Measurements from ENCODE around the gene MCF2L.

DNA sequence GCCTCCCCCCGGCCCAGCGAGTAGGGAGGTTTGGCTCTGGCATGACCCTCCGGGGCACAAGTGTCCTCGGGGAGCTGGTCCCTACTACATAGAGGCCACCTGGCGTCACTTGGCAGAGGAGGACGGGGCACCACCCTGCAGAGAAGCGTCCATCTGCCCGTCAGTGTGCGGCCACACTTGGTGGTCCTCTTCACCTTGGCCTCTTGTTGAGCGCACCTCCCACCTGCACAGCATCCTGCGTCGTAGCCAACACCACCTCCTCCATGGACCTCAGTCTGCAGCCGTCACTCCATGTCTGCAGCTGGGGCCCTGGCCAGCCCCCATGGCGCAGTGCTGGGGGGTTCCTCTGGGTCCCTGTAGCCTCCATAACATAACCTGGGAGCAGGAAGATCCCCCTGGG, 35.1 kb downstream of the MCF2L start:
- TF ChIP-seq, protein P1, sequence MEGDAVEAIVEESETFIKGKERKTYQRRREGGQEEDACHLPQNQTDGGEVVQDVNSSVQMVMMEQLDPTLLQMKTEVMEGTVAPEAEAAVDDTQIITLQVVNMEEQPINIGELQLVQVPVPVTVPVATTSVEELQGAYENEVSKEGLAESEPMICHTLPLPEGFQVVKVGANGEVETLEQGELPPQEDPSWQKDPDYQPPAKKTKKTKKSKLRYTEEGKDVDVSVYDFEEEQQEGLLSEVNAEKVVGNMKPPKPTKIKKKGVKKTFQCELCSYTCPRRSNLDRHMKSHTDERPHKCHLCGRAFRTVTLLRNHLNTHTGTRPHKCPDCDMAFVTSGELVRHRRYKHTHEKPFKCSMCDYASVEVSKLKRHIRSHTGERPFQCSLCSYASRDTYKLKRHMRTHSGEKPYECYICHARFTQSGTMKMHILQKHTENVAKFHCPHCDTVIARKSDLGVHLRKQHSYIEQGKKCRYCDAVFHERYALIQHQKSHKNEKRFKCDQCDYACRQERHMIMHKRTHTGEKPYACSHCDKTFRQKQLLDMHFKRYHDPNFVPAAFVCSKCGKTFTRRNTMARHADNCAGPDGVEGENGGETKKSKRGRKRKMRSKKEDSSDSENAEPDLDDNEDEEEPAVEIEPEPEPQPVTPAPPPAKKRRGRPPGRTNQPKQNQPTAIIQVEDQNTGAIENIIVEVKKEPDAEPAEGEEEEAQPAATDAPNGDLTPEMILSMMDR (IDR thresholded peaks at IDR 0.05; ENCODE audit: insufficient read depth, low read length, poor library complexity, severe bottlenecking) = no peak
- TF ChIP-seq EZH2phosphoT487 (conservative IDR thresholded peaks at IDR 0.05; ENCODE audit: low read length) = no peak
